Transverse colon (tissue), 3 donors: ENCODE measurements around the gene PIGBOS1.

Source experiments
- CTCF ChIP-seq, 5 experiments: fragments of 200-600 bp in 3 of 5; fragments of 450-650 bp in 2 of 5; sonication (generic) in 3 of 5; IDR thresholded peaks; 1 replicate in 2 of 5; 2 replicates in 3 of 5; pipeline ENCODE4 v1.5.1; 2016 to 2017; ENCODE audit warnings: antibody characterized with exemption in 5 of 5, inconsistent platforms in 3 of 5, mild to moderate bottlenecking in 2 of 5, moderate library complexity in 1 of 5
- POLR2A ChIP-seq: fragments of 450-650 bp; IDR thresholded peaks from one replicate; pipeline ENCODE4 v1.6.1; 2016; ENCODE audit warnings: antibody characterized with exemption, mild to moderate bottlenecking, moderate library complexity

DNA sequence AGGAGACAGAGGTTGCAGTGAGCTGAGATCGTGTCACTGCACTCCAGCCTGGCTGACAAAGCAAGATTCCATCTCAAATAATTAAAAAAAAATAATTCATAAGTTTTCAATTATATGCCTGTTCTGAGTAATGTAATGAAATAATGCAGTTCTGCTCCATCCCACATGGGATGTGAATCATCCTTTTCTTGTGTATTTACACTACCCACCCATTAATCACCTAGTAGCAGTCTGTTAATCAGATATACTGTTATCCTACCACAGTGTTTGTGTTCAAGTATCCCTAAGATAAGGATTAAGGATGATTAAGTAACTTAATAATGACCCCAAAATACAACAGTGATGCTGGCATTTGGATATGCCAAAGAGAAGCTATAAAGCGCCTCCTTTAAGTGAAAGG lies 38.9 kb upstream of the PIGBOS1 start:
- TF ChIP-seq CTCF (IDR thresholded peaks at IDR 0.05) (no peak), POLR2A (no peak)
